Posterior vena cava (tissue), 2 donors: Measurements from ENCODE around the gene VPS72. TPM values are rescaled to one million over a fixed set of nuclear protein-coding genes. Genes with fewer than 3 reads are reported as not detected.

Experiments used
- DNase-seq: peaks from one replicate; pipeline ENCODE4 v3.0.0-alpha.2; 2020; ENCODE audit warnings: low spot score
- intact Hi-C, 2 donors: fragments of 100-400 bp; cut with DNase I; formaldehyde crosslinking; loops; one replicate each; pipeline versions ENCODE4 v1.14.1 to v1.14.2; 2022 to 2023
- total RNA-seq, 2 donors: library from RNA; stranded (reverse); fragmentation: NEBNext Ultra II Directional; extraction: Animal tissue kit (Norgen Biotek cat#: 25700); gene quantifications; one replicate each; pipeline ENCODE4 v1.2.1, GENCODE V29; 2021
- donor health status: DM: yes; HTN: yes; CAD: no.
- donor health status: DM: yes; HTN: yes; CAD: no.

VPS72 gene
- total RNA-seq, 2 donors from 2014 or later: 28.4 to 38.5 TPM

DNA sequence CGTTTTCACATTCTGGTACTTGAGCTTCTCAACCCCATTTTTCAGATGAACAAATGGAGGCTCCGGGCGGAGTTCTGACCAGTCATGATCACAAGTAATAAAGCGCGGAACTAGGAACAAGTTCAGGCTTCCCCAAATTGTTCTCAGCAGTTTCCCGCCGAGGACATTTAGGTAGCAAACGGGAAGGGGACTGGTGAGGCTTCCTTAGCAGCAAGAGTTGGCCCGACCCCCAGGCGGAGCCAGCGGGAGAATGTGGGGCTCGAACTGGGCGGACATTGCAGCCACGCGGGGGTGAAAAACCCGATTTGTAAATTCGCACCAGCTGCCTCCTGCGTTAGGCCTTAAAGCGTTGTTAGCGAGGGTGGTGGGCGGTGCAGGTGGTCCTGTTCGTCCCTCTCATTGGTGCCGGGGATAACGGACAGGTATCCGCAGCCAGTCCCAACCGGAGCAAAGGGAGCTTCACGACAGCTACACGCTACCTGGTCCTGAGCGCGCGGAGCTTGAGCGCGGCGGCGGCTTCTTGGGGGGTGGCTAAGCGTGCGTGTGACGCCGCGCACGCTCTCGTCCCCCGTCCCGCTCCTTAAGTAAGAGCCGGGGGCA lies 58.9 kb downstream of the VPS72 start:
- peak; percentile 95 for DNase-seq
- intact Hi-C loops: no loop called here

DNA sequence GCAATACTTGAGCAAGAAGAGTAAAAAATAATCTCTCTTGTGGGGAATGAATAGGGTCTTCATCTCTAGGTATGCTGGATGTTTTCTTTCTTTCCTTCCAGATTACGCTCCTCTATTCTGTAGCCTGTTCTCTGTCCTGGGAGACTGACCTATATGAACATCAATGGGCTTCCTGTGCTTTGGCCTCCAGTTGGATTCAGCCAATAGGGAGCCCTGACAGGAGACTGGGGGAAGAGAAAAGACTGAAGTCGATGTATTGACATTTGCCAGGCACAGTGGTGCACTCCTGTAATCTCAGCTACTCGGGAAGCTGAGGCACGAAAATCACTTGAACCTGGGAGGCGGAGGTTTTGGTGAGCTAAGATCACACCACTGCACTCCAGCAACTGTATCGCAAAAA lies 61.2 kb downstream of the VPS72 start:
- peak; percentile 24 for DNase-seq
- intact Hi-C loops: no loop called here

Other genes starting within 250 kb of the VPS72 start
- gene CERS2, start 215.4 kb downstream of the VPS72 start, total RNA-seq: 100 to 1,000 TPM; 112 to 133 TPM
- under 1 TPM in 1 of 2 donors, not detected in 1; 0.19 TPM for gene ANXA9, start 207.9 kb downstream of the VPS72 start, total RNA-seq
- 10 to 100 TPM; 17.3 to 17.8 TPM for gene MINDY1, start 183.3 kb downstream of the VPS72 start, total RNA-seq
- gene PRUNE1, start 181.7 kb downstream of the VPS72 start, total RNA-seq: 10 to 100 TPM; 15.5 to 17.4 TPM
- gene BNIPL, start 153.6 kb downstream of the VPS72 start, total RNA-seq: under 1 TPM; 0.33 to 0.93 TPM
- 1 to 10 TPM; 3.3 to 4.6 TPM for gene C1orf56, start 142.4 kb downstream of the VPS72 start, total RNA-seq
- 10 to 100 TPM; 65.7 to 68.2 TPM for gene CDC42SE1, start 130.6 kb downstream of the VPS72 start, total RNA-seq
- gene MLLT11, start 129.8 kb downstream of the VPS72 start, total RNA-seq: 1 to 10 TPM; 2.0 to 3.2 TPM
- gene GABPB2, start 119.4 kb downstream of the VPS72 start, total RNA-seq: 10 to 100 TPM; 14.6 to 18.2 TPM
- gene SEMA6C, start 43.6 kb downstream of the VPS72 start, total RNA-seq: 10 to 100 TPM in 1 of 2 donors, 1 to 10 TPM in 1; 6.9 to 10.1 TPM
- gene TNFAIP8L2, start 33.5 kb downstream of the VPS72 start, total RNA-seq: 1 to 10 TPM; 3.0 to 4.2 TPM
- 1 to 10 TPM; 6.6 to 7.0 TPM for gene LYSMD1, start 24.3 kb downstream of the VPS72 start, total RNA-seq
- 10 to 100 TPM; 26.5 to 27.0 TPM for gene SCNM1, start 24.1 kb downstream of the VPS72 start, total RNA-seq
- under 1 TPM in 1 of 2 donors, not detected in 1; 0.88 TPM for gene TMOD4, start 14.2 kb downstream of the VPS72 start, total RNA-seq
- 10 to 100 TPM; 39.1 to 41.9 TPM for gene PIP5K1A, start 8.4 kb upstream of the VPS72 start, total RNA-seq
- gene PSMD4, start 64.5 kb upstream of the VPS72 start, total RNA-seq: 100 to 1,000 TPM; 131 to 139 TPM
- 10 to 100 TPM; 16.7 to 17.1 TPM for gene ZNF687, start 92.1 kb upstream of the VPS72 start, total RNA-seq
- gene PI4KB, start 137.2 kb upstream of the VPS72 start, total RNA-seq: 10 to 100 TPM; 51.9 to 58.7 TPM
- 10 to 100 TPM; 26.0 to 31.1 TPM for gene RFX5, start 157.1 kb upstream of the VPS72 start, total RNA-seq
- gene SELENBP1, start 182.5 kb upstream of the VPS72 start, total RNA-seq: 10 to 100 TPM; 14.9 to 50.4 TPM
- 100 to 1,000 TPM; 179 to 210 TPM for gene PSMB4, start 209.4 kb upstream of the VPS72 start, total RNA-seq